CD14-positive monocyte (primary cell): Measurements from ENCODE around the gene NPFFR1. TPM values are rescaled to one million over a fixed set of nuclear protein-coding genes. Genes with fewer than 3 reads are reported as not detected.
A peak's percentile ranks its signal among the peaks of the same experiment; 100 is the strongest.

ENCODE experiments used
- DNase-seq, 3 donors: peaks; one replicate each; pipeline ENCODE4 v3.0.0-alpha.2; 2011 to 2022
- H2AFZ ChIP-seq: 2 replicates; pipeline ENCODE4 v1.6.0; 2012; ENCODE audit warnings: mild to moderate bottlenecking, low read depth, low read length, inconsistent platforms; ENCODE audit not compliant: insufficient read depth, poor library complexity, severe bottlenecking
- H3K27ac ChIP-seq, 2 donors: 1 replicate in 1 of 2; 2 replicates in 1 of 2; pipeline ENCODE4 v1.5.1; 2012 to 2013; ENCODE audit warnings: low read length in 2 of 2, control low read depth in 1 of 2, inconsistent platforms in 1 of 2, low read depth in 1 of 2, mild to moderate bottlenecking in 1 of 2
- H3K27me3 ChIP-seq, 2 donors: one replicate each; pipeline versions ENCODE4 v1.6.0 to v1.6.1; 2011 to 2013; ENCODE audit warnings: low read length in 2 of 2; ENCODE audit not compliant: control insufficient read depth in 2 of 2, insufficient read depth in 2 of 2
- H3K36me3 ChIP-seq, 2 donors: replicated peaks in 1 of 2; 1 replicate in 1 of 2; 2 replicates in 1 of 2; pipeline versions ENCODE4 v1.5.1 to v1.6.1; 2012 to 2013; ENCODE audit warnings: low read length in 2 of 2, control low read depth in 1 of 2, inconsistent platforms in 1 of 2, mild to moderate bottlenecking in 1 of 2; ENCODE audit not compliant: insufficient read depth in 2 of 2, control insufficient read depth in 1 of 2
- H3K4me1 ChIP-seq, 2 donors: 1 replicate in 1 of 2; 2 replicates in 1 of 2; pipeline versions ENCODE4 v1.5.1 to v1.6.1; 2012 to 2013; ENCODE audit warnings: low read length in 2 of 2, control low read depth in 1 of 2, inconsistent platforms in 1 of 2, mild to moderate bottlenecking in 1 of 2, moderate library complexity in 1 of 2; ENCODE audit not compliant: insufficient read depth in 2 of 2, control insufficient read depth in 1 of 2
- H3K4me2 ChIP-seq: replicated peaks from 2 replicates; pipeline ENCODE3; 2012; ENCODE audit warnings: low read length, moderate library complexity, mild to moderate bottlenecking; ENCODE audit not compliant: poor library complexity, severe bottlenecking; ENCODE audit errors: extremely low read depth
- H3K4me3 ChIP-seq, 3 experiments: fragments of 200-600 bp in 1 of 3; sonication (generic) in 1 of 3; replicated peaks in 1 of 3; 1 replicate in 2 of 3; 2 replicates in 1 of 3; pipeline ENCODE4 v1.5.1; 2011 to 2013; ENCODE audit warnings: low read length in 3 of 3, mild to moderate bottlenecking in 3 of 3, control low read depth in 2 of 3, low read depth in 2 of 3, inconsistent platforms in 1 of 3, moderate library complexity in 1 of 3
- H3K79me2 ChIP-seq: 2 replicates; pipeline ENCODE4 v1.6.0; 2012; ENCODE audit warnings: mild to moderate bottlenecking, control low read depth, inconsistent platforms, low read length, moderate library complexity; ENCODE audit not compliant: insufficient read depth
- H3K9ac ChIP-seq: 2 replicates; pipeline ENCODE4 v1.6.0; 2017; ENCODE audit warnings: low read length, mild to moderate bottlenecking; ENCODE audit not compliant: insufficient read depth, poor library complexity, severe bottlenecking
- H3K9me3 ChIP-seq, 2 donors: replicated peaks in 1 of 2; 1 replicate in 1 of 2; 2 replicates in 1 of 2; pipeline versions ENCODE4 v1.5.1 to v1.6.1; 2012 to 2013; ENCODE audit warnings: low read length in 2 of 2, control low read depth in 1 of 2; ENCODE audit not compliant: control insufficient read depth in 1 of 2, insufficient read depth in 1 of 2
- H4K20me1 ChIP-seq: 2 replicates; pipeline ENCODE4 v1.6.0; 2012; ENCODE audit warnings: mild to moderate bottlenecking, low read length, control low read depth, moderate library complexity; ENCODE audit not compliant: insufficient read depth
- H3K27ac Mint-ChIP-seq, 7 donors: one replicate each; pipeline ENCODE4 v1.8.0; 2020; ENCODE audit warnings: mild to moderate bottlenecking in 7 of 7, mixed read lengths in 7 of 7, moderate library complexity in 6 of 7, inconsistent platforms in 2 of 7
- H3K27me3 Mint-ChIP-seq, 3 donors: one replicate each; pipeline ENCODE4 v1.8.0; 2021 to 2022; ENCODE audit warnings: low read depth in 3 of 3, mild to moderate bottlenecking in 3 of 3, mixed read lengths in 3 of 3, moderate library complexity in 3 of 3, inconsistent platforms in 1 of 3
- H3K36me3 Mint-ChIP-seq, 2 donors: one replicate each; pipeline ENCODE4 v1.8.0; 2020; ENCODE audit warnings: mixed read lengths in 2 of 2, inconsistent platforms in 1 of 2, mild to moderate bottlenecking in 1 of 2
- H3K4me1 Mint-ChIP-seq: one replicate; pipeline ENCODE4 v1.8.0; 2020; ENCODE audit warnings: mild to moderate bottlenecking, mixed read lengths
- H3K4me3 Mint-ChIP-seq, 2 donors: one replicate each; pipeline ENCODE4 v1.8.0; 2020; ENCODE audit warnings: mild to moderate bottlenecking in 2 of 2, mixed read lengths in 2 of 2, moderate library complexity in 1 of 2
- H3K9me3 Mint-ChIP-seq, 7 donors: one replicate each; pipeline ENCODE4 v1.8.0; 2020 to 2022; ENCODE audit warnings: mixed read lengths in 7 of 7, mild to moderate bottlenecking in 6 of 7, moderate library complexity in 6 of 7, inconsistent platforms in 2 of 7
- WGBS: methylation state at CpG from one replicate; pipeline ENCODE4 v1.1.5; 2013; ENCODE audit warnings: missing lambda C conversion rate; ENCODE audit not compliant: insufficient coverage; 5-methylcytosine and 5-hydroxymethylcytosine counted together
- intact Hi-C, 2 donors: fragments of 100-400 bp; cut with micrococcal nuclease; formaldehyde crosslinking; loops; one replicate each; pipeline versions ENCODE4 v1.15.0 to v1.15.1; 2023
- polyA plus RNA-seq, 3 donors: library from polyadenylated mRNA; depleted of rRNA in 1 of 3; unstranded in 2 of 3; stranded (reverse) in 1 of 3; fragments of 300-500 nt in 2 of 3; fragments of >200 nt in 1 of 3; fragmentation: Illumina TruSeq in 2 of 3; gene quantifications; 1 replicate in 2 of 3; 2 replicates in 1 of 3; pipeline ENCODE4 v1.2.3, GENCODE V29; 2012 to 2021
- TF ChIP-seq, protein P1 (sequence below): fragments of 200-600 bp; IDR thresholded peaks from one replicate; pipeline ENCODE4 v1.8.0; 2022; ENCODE audit warnings: antibody characterized with exemption, mild to moderate bottlenecking

NPFFR1 gene
- polyA plus RNA-seq, 3 donors = 0.03 TPM; not detected in 2

DNA sequence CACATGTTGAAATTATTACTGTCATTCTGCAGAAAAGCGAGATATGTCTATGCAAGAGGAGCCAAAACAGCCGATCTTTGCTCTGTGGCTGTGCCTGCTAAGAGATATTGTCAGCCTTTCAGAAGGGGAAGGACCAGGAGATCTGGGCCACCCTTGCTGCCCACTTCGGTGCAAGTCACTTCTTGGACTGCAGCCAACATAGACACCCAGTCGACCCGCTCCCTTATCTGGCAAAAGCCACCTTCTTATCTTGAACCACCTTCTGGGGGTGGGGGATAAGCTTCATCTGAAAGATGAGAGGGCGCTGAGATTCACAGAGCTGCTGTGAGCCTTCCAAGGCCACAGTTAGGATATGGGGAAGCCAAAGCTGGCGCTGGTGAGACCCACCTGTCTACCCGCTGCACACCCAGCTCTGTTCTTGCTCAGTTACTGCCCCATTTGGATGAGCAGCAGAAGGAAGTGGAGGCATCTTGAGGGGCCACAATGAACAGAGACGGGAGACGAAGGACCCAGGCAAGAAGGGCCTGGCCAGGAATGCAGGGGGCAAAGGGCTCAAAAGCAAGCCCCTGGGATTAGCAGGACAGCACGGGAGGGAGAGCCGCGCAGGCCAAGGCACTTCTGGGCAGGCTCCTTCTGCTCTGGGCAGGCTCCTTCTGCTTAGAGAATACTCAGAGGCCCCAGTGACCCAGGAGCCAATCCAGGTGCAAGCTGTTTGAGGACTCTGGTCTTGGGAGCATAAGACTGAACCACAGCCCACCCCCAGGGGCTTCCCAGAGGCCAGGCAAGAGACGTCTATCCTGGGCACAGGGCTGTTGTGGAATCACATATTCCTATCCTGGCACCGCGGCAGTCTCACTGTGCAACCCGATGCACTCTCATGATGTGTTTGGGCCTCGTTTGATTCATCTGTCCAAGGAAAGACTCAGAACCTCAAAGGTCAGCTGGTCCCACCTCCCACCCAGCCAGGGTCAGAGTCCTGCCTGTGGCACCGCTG is 38.4 kb upstream of the NPFFR1 start:
- peak overlapping the region in 1 of 2 donors; percentile 77 for H3K4me3 Mint-ChIP-seq

DNA sequence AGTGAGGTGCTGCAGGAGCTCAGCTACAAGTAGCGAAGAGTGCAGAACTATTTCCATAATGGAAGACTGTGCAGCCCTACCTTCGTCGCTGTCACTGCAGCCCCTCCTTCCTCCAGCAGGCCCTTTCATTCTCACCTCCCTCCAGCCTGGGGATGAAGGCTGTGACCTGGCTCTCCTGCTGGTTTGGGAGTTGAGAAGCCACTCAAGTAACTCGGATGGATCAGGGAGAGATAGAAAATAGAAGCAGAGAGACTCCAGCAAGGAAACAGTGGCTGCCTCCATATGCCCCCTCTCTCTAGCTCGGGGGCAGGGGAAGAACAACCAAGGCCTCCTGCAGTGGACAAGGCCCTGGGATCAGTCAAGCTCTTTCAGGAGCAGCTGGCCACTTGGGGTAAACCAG is 37.4 kb upstream of the NPFFR1 start:
- WGBS = 68% methylated on average over 4 of the region's 5 CpGs
- H3K36me3 Mint-ChIP-seq = peaks cover 18% of the 10 kb centered on the region in 2 donors
- Histone ChIP-seq H3K79me2 (no peaks in the 10 kb centered on the region), H2AFZ (no peak overlapping the region), H4K20me1 (peaks cover 4% of the 10 kb centered on the region), H3K4me1 (peaks cover 32 to 35% of the 10 kb centered on the region in 2 donors), H3K9me3 (no peaks in the 10 kb centered on the region), H3K4me2 (no peak overlapping the region), H3K9ac (no peak overlapping the region), H3K4me3 (no peak overlapping the region), H3K36me3 (no peaks in the 10 kb centered on the region), H3K27ac (no peak overlapping the region), H3K27me3 (peaks cover 0 to 32% of the 10 kb centered on the region in 2 donors)
- H3K4me3 Mint-ChIP-seq = peak overlapping the region in 1 of 2 donors; percentile 9
- peaks cover 34 to 48% (median 35%) of the 10 kb centered on the region in 3 donors for H3K27me3 Mint-ChIP-seq
- peaks cover 37% of the 10 kb centered on the region for H3K4me1 Mint-ChIP-seq
- no peak for DNase-seq
- H3K27ac Mint-ChIP-seq = no peak overlapping the region
- TF ChIP-seq, protein P1, sequence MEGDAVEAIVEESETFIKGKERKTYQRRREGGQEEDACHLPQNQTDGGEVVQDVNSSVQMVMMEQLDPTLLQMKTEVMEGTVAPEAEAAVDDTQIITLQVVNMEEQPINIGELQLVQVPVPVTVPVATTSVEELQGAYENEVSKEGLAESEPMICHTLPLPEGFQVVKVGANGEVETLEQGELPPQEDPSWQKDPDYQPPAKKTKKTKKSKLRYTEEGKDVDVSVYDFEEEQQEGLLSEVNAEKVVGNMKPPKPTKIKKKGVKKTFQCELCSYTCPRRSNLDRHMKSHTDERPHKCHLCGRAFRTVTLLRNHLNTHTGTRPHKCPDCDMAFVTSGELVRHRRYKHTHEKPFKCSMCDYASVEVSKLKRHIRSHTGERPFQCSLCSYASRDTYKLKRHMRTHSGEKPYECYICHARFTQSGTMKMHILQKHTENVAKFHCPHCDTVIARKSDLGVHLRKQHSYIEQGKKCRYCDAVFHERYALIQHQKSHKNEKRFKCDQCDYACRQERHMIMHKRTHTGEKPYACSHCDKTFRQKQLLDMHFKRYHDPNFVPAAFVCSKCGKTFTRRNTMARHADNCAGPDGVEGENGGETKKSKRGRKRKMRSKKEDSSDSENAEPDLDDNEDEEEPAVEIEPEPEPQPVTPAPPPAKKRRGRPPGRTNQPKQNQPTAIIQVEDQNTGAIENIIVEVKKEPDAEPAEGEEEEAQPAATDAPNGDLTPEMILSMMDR = no peak
- H3K9me3 Mint-ChIP-seq = peaks cover 0 to 2% (median 0%) of the 10 kb centered on the region in 7 donors
- intact Hi-C loops = no loop called here

More for the DNA sequence above, 38.4 kb upstream of the NPFFR1 start:
- peaks cover 4% of the 10 kb centered on the region for H4K20me1 ChIP-seq
- Mint-ChIP-seq H3K36me3 (peaks cover 18 to 19% of the 10 kb centered on the region in 2 donors), H3K27me3 (peaks cover 38 to 57% (median 43%) of the 10 kb centered on the region in 3 donors), H3K27ac (peak overlapping the region in 1 of 7 donors; percentile 19), H3K9me3 (peaks cover 0 to 6% (median 0%) of the 10 kb centered on the region in 7 donors), H3K4me1 (peaks cover 30% of the 10 kb centered on the region)
- no peaks in the 10 kb centered on the region for H3K79me2 ChIP-seq
- H2AFZ ChIP-seq = no peak overlapping the region
- intact Hi-C loops = no loop called here
- no peaks in the 10 kb centered on the region for H3K9me3 ChIP-seq
- peaks cover 26 to 29% of the 10 kb centered on the region in 2 donors for H3K4me1 ChIP-seq
- no peak overlapping the region for H3K4me3 ChIP-seq
- no peaks in the 10 kb centered on the region for H3K36me3 ChIP-seq
- 93% methylated on average over 17 of the region's 19 CpGs for WGBS
- no peak overlapping the region for H3K9ac ChIP-seq
- TF ChIP-seq, protein P1 = no peak
- H3K27me3 ChIP-seq = peaks cover 0 to 38% of the 10 kb centered on the region in 2 donors
- no peak overlapping the region for H3K27ac ChIP-seq
- no peak overlapping the region for H3K4me2 ChIP-seq
- no peak for DNase-seq
